HepG2 (cell line): ENCODE data around the gene GPN1. TPM values are rescaled to one million over a fixed set of nuclear protein-coding genes. Genes with fewer than 3 reads are reported as not detected.

Source experiments
- ARID4A ChIP-seq: sonication (generic); formaldehyde crosslinking; IDR thresholded peaks from 2 replicates; pipeline ENCODE4 v1.5.0; 2020; ENCODE audit warnings: mild to moderate bottlenecking, missing genetic modification reagents, borderline replicate concordance
- BCL6 ChIP-seq: IDR thresholded peaks from 2 replicates; pipeline ENCODE4 v1.6.1; 2016; ENCODE audit warnings: missing genetic modification reagents, missing compliant biosample characterization
- CCAR2 ChIP-seq: fragments of 200-400 bp; formaldehyde crosslinking; optimal IDR thresholded peaks from 2 replicates; pipeline ENCODE3; 2018; ENCODE audit warnings: low read depth, mild to moderate bottlenecking, low read length, moderate library complexity
- HHEX ChIP-seq: IDR thresholded peaks from 2 replicates; pipeline ENCODE4 v1.6.1; 2016; ENCODE audit warnings: control low read depth
- HMGXB3 ChIP-seq: sonication (generic); formaldehyde crosslinking; IDR thresholded peaks from 2 replicates; pipeline ENCODE4 v1.4.0; 2020; ENCODE audit warnings: missing genetic modification reagents, borderline replicate concordance
- HOXA5 ChIP-seq: sonication (generic); formaldehyde crosslinking; IDR thresholded peaks from 2 replicates; pipeline ENCODE4 v1.4.0; 2020; ENCODE audit warnings: missing genetic modification reagents
- MAFG ChIP-seq: sonication (generic); formaldehyde crosslinking; IDR thresholded peaks from 2 replicates; pipeline ENCODE4 v1.5.1; 2020; ENCODE audit warnings: mild to moderate bottlenecking, missing genetic modification reagents
- NRL ChIP-seq: sonication (generic); formaldehyde crosslinking; IDR thresholded peaks from 2 replicates; pipeline ENCODE4 v1.5.0; 2020; ENCODE audit warnings: missing genetic modification reagents, mild to moderate bottlenecking, moderate library complexity, borderline replicate concordance
- POGZ ChIP-seq: sonication (generic); formaldehyde crosslinking; IDR thresholded peaks from 2 replicates; pipeline ENCODE4 v1.4.0; 2020; ENCODE audit warnings: mild to moderate bottlenecking, missing genetic modification reagents
- SMARCE1 ChIP-seq: fragments of 450-650 bp; IDR thresholded peaks from 2 replicates; pipeline ENCODE4 v1.6.1; 2017; ENCODE audit warnings: borderline replicate concordance
- ZBTB10 ChIP-seq: sonication (generic); formaldehyde crosslinking; IDR thresholded peaks from 2 replicates; pipeline ENCODE4 v1.4.0; 2020; ENCODE audit warnings: missing genetic modification reagents, borderline replicate concordance
- ZBTB49 ChIP-seq: sonication (generic); formaldehyde crosslinking; IDR thresholded peaks from 2 replicates; pipeline ENCODE4 v1.4.0; 2020; ENCODE audit warnings: missing genetic modification reagents, borderline replicate concordance
- ZNF562 ChIP-seq: sonication (generic); formaldehyde crosslinking; IDR thresholded peaks from 2 replicates; pipeline ENCODE4 v1.8.0; 2022; ENCODE audit warnings: missing genetic modification reagents, borderline replicate concordance
- ZNF629 ChIP-seq: sonication (generic); formaldehyde crosslinking; conservative IDR thresholded peaks from 2 replicates; pipeline ENCODE4 v1.5.0; 2020; ENCODE audit warnings: missing genetic modification reagents
- polyA plus RNA-seq, 8 experiments: library from polyadenylated mRNA; depleted of rRNA in 3 of 8; stranded (reverse) in 7 of 8; unstranded in 1 of 8; fragments of >200 nt; fragmentation: Illumina TruSeq in 4 of 8; extraction: Trizol in 4 of 8; gene quantifications; 2 replicates each; pipeline versions ENCODE4 v1.2.1 to v1.2.3, GENCODE V29; 2011 to 2016; ENCODE audit warnings: low read depth in 4 of 8, missing spikeins in 1 of 8, mixed read lengths in 1 of 8; ENCODE audit not compliant: insufficient read depth in 1 of 8
- total RNA-seq, 5 experiments: library from RNA; depleted of rRNA; stranded (reverse); fragments of >200 nt; fragmentation: Illumina TruSeq; extraction: Trizol; gene quantifications; 2 replicates each; pipeline ENCODE4 v1.2.3, GENCODE V29; 2016; ENCODE audit warnings: low read depth in 1 of 5

The GPN1 gene
- total and polyA plus RNA-seq, 2 of the 13 experiments (the other 11 are each of a cell fraction or from before 2014, with no cell fraction given) = 54.5 to 62.7 TPM

GRCh38 chr2:27663285-27664153, 34.7 kb downstream of the GPN1 start, which contains the start of the genes SLC4A1AP and SUPT7L (continued):
- TF ChIP-seq ARID4A (CRISPR knock-in tag) (peak; percentile 96), POGZ (peak; percentile 87), HOXA5 (CRISPR knock-in tag) (peak; percentile 95), HMGXB3 (CRISPR knock-in tag) (peak; percentile 81), NRL (peak; percentile 93), ZBTB10 (no peak; the same call in none of the 2 replicates), CCAR2 (peak; percentile 97), BCL6 (CRISPR knock-in tag) (peak; percentile 46), ZNF629 (CRISPR knock-in tag) (peak; percentile 42; the same call in 1 of the 2 replicates), MAFG (CRISPR knock-in tag) (no peak), ZBTB49 (CRISPR knock-in tag) (peak; percentile 91; the same call in 1 of the 2 replicates), ZNF562 (CRISPR knock-in tag) (no peak), HHEX (CRISPR knock-in tag) (peak; percentile 73), SMARCE1 (no peak)
